Measurements from ENCODE around the gene CCNH. TPM values are rescaled to one million over a fixed set of nuclear protein-coding genes. Genes with fewer than 3 reads are reported as not detected.

Gene CCNH
- total and polyA plus RNA-seq, 2 experiments from 2014 or later: 74.4 to 80.2 TPM

GRCh38 chr5:87367243-87367642 is 45.5 kb downstream of the CCNH start (continued):
- TF ChIP-seq CTCF (conservative IDR thresholded peaks at IDR 0.05; ENCODE audit: low read depth in 2 of 2) (no peak), EZH2phosphoT487 (IDR thresholded peaks at IDR 0.05; ENCODE audit: unreplicated experiment) (no peak), JUNB (IDR thresholded peaks at IDR 0.05; ENCODE audit: unreplicated experiment) (no peak), NANOG (IDR thresholded peaks at IDR 0.05; ENCODE audit: borderline replicate concordance) (no peak), STAT1 (IDR thresholded peaks at IDR 0.05; ENCODE audit: unreplicated experiment) (no peak), REST (IDR thresholded peaks at IDR 0.05; ENCODE audit: unreplicated experiment) (no peak), ETS1 (IDR thresholded peaks at IDR 0.05) (no peak), EZH2 (IDR thresholded peaks at IDR 0.05; ENCODE audit: low read depth, unreplicated experiment) (no peak)

GRCh38 chr5:87361536-87362213 is 51.1 kb downstream of the CCNH start:
- peaks cover 17% of the 10 kb centered on the region; the same call in 2 of the 3 replicates for H3K4me1 Mint-ChIP-seq
- Histone ChIP-seq H3K9me2 (ENCODE audit: insufficient read depth) (no peaks in the 10 kb centered on the region), H3K79me2 (replicated peaks; ENCODE audit: insufficient read depth) (no peaks in the 10 kb centered on the region), H3K27ac (ENCODE audit: low read depth) (no peak overlapping the region), H2AFZ (no peak overlapping the region), H3K4me1 (ENCODE audit: insufficient read depth) (peaks cover 18% of the 10 kb centered on the region; the same call in 1 of the 2 replicates), H4K20me1 (replicated peaks; ENCODE audit: insufficient read depth) (no peaks in the 10 kb centered on the region), H3K4me3 (no peak overlapping the region), H3K36me3 (ENCODE audit: insufficient read depth) (no peaks in the 10 kb centered on the region), H3K4me2 (no peak overlapping the region), H3F3A (replicated peaks; ENCODE audit: low read depth) (no peaks in the 10 kb centered on the region), H3K27me3 (ENCODE audit: insufficient read depth) (no peaks in the 10 kb centered on the region)
- no peak overlapping the region for H3K27ac Mint-ChIP-seq
- H3K4me3 Mint-ChIP-seq: no peak overlapping the region
- H3K27me3 Mint-ChIP-seq (ENCODE audit: insufficient read depth, low read depth, poor library complexity): no peaks in the 10 kb centered on the region
- ATAC-seq: no peak
- H3K9me3 Mint-ChIP-seq: no peaks in the 10 kb centered on the region
- DNase-seq (ENCODE audit: low spot score): no peak
- H3K36me3 Mint-ChIP-seq (ENCODE audit: low read depth): peaks cover 2% of the 10 kb centered on the region; the same call in 1 of the 3 replicates
- TF ChIP-seq POLR2AphosphoS5 (IDR thresholded peaks at IDR 0.05; ENCODE audit: low read depth) (no peak), ZNF462 (CRISPR knock-in tag; IDR thresholded peaks at IDR 0.05) (no peak), STAT1 (IDR thresholded peaks at IDR 0.05; ENCODE audit: unreplicated experiment) (no peak), JUNB (IDR thresholded peaks at IDR 0.05; ENCODE audit: unreplicated experiment) (no peak), EZH2phosphoT487 (IDR thresholded peaks at IDR 0.05; ENCODE audit: unreplicated experiment) (no peak)

Measured in GM23338 (cell line).